IMR-90 (cell line): ENCODE data around the gene DNMT3A. TPM values are rescaled to one million over a fixed set of nuclear protein-coding genes. Genes with fewer than 3 reads are reported as not detected.

Source experiments
- ATAC-seq: fragments of 200-7000 bp; cut with Tn5 transposase; 2 replicates; pipeline ENCODE4 v1.9.1; 2020; ENCODE audit warnings: low read depth, mild to moderate bottlenecking, moderate library complexity
- BruUV-seq: library from RNA; stranded (reverse); fragments of 400-500 nt; replicated peaks from 2 replicates; lab custom pipeline; 2021; lab: Mats Ljungman, UMichigan
- CTCF ChIA-PET: fragments of 300-600 bp; formaldehyde crosslinking; extraction: SDS; loops from one replicate; lab custom pipeline; 2021; ENCODE audit warnings: antibody characterized with exemption; lab: Yijun Ruan, JAX
- POLR2A ChIA-PET: fragments of 300-600 bp; sonication (Branson Sonifier 250); formaldehyde crosslinking; loops from one replicate; lab custom pipeline; 2022; ENCODE audit warnings: antibody characterized with exemption; ENCODE audit not compliant: unreplicated experiment; lab: Charles Lee
- DNase-seq: peaks from one replicate; pipeline ENCODE4 v3.0.0; 2013
- H2AFZ ChIP-seq: replicated peaks from 2 replicates; pipeline ENCODE3; 2013; ENCODE audit warnings: low read length, mild to moderate bottlenecking; ENCODE audit not compliant: poor library complexity
- H2AK5ac ChIP-seq: 2 replicates; pipeline ENCODE4 v1.6.1; 2013; ENCODE audit warnings: low read depth, low read length, inconsistent platforms
- H2AK9ac ChIP-seq: replicated peaks from 2 replicates; pipeline ENCODE3; 2013; ENCODE audit warnings: mild to moderate bottlenecking, low read depth, low read length, moderate library complexity; ENCODE audit not compliant: poor library complexity
- H2BK120ac ChIP-seq: 2 replicates; pipeline ENCODE4 v1.6.1; 2013; ENCODE audit warnings: low read depth, low read length, inconsistent platforms
- H2BK15ac ChIP-seq: 3 replicates; pipeline ENCODE4 v1.6.1; 2013; ENCODE audit warnings: low read depth, low read length, inconsistent platforms
- H2BK20ac ChIP-seq: 2 replicates; pipeline ENCODE4 v1.6.1; 2013; ENCODE audit warnings: low read depth, mild to moderate bottlenecking, inconsistent platforms, low read length, moderate library complexity
- H2BK5ac ChIP-seq: 2 replicates; pipeline ENCODE4 v1.6.1; 2013; ENCODE audit warnings: mild to moderate bottlenecking, low read depth, low read length, inconsistent platforms; ENCODE audit not compliant: poor library complexity, severe bottlenecking
- H3K14ac ChIP-seq: replicated peaks from 2 replicates; pipeline ENCODE4 v1.6.1; 2013; ENCODE audit warnings: low read depth, low read length, inconsistent platforms
- H3K18ac ChIP-seq: 2 replicates; pipeline ENCODE4 v1.6.1; 2013; ENCODE audit warnings: low read depth, low read length, control low read depth
- H3K23ac ChIP-seq: 2 replicates; pipeline ENCODE4 v1.6.1; 2013; ENCODE audit warnings: low read depth, low read length, inconsistent platforms
- H3K27ac ChIP-seq: 2 replicates; pipeline ENCODE4 v1.5.1; 2013; ENCODE audit warnings: mild to moderate bottlenecking, control low read depth, low read length; ENCODE audit not compliant: insufficient read depth
- H3K27me3 ChIP-seq: 2 replicates; pipeline ENCODE4 v1.6.1; 2013; ENCODE audit warnings: low read length; ENCODE audit not compliant: control insufficient read depth, insufficient read depth
- H3K36me3 ChIP-seq: 2 replicates; pipeline ENCODE4 v1.6.1; 2013; ENCODE audit warnings: low read length, mixed read lengths; ENCODE audit not compliant: control insufficient read depth, insufficient read depth
- H3K4ac ChIP-seq: 2 replicates; pipeline ENCODE4 v1.6.1; 2013; ENCODE audit warnings: low read depth, low read length, inconsistent platforms
- H3K4me1 ChIP-seq: 2 replicates; pipeline ENCODE4 v1.6.1; 2013; ENCODE audit warnings: low read length, mixed read lengths; ENCODE audit not compliant: control insufficient read depth, insufficient read depth
- H3K4me2 ChIP-seq: 2 replicates; pipeline ENCODE4 v1.6.1; 2013; ENCODE audit warnings: low read depth, mild to moderate bottlenecking, control low read depth, low read length, moderate library complexity
- H3K4me3 ChIP-seq: 2 replicates; pipeline ENCODE4 v1.5.1; 2013; ENCODE audit warnings: low read depth, mild to moderate bottlenecking, control low read depth, low read length, moderate library complexity; ENCODE audit not compliant: insufficient read depth
- H3K56ac ChIP-seq: 2 replicates; pipeline ENCODE4 v1.6.1; 2013; ENCODE audit warnings: low read length, inconsistent platforms; ENCODE audit not compliant: insufficient read depth; ENCODE audit errors: extremely low read depth
- H3K79me1 ChIP-seq, 2 experiments: 2 replicates each; pipeline ENCODE4 v1.6.1; 2013; ENCODE audit warnings: low read length in 2 of 2, inconsistent platforms in 1 of 2, low read depth in 1 of 2
- H3K9ac ChIP-seq: 2 replicates; pipeline ENCODE4 v1.6.1; 2013; ENCODE audit warnings: low read depth, low read length, control low read depth
- H3K9me1 ChIP-seq: 2 replicates; pipeline ENCODE4 v1.6.1; 2013; ENCODE audit warnings: low read length, inconsistent platforms; ENCODE audit not compliant: insufficient read depth
- H3K9me3 ChIP-seq: 2 replicates; pipeline ENCODE4 v1.6.1; 2013; ENCODE audit warnings: low read length; ENCODE audit not compliant: control insufficient read depth, insufficient read depth
- H4K20me1 ChIP-seq: 2 replicates; pipeline ENCODE4 v1.6.1; 2013; ENCODE audit warnings: low read length, inconsistent platforms; ENCODE audit not compliant: insufficient read depth
- H4K5ac ChIP-seq: 2 replicates; pipeline ENCODE4 v1.6.1; 2013; ENCODE audit warnings: mild to moderate bottlenecking, low read depth, low read length, control low read depth
- H4K8ac ChIP-seq, 2 experiments: 2 replicates each; pipeline ENCODE4 v1.6.1; 2013; ENCODE audit warnings: low read depth in 2 of 2, low read length in 2 of 2, control low read depth in 1 of 2, inconsistent platforms in 1 of 2
- H4K91ac ChIP-seq: 2 replicates; pipeline ENCODE4 v1.6.1; 2013; ENCODE audit warnings: low read depth, low read length, inconsistent platforms; ENCODE audit not compliant: insufficient read depth
- BHLHE40 ChIP-seq: fragments of 150-350 bp; IDR thresholded peaks from 2 replicates; pipeline ENCODE4 v1.6.1; 2016; ENCODE audit warnings: mild to moderate bottlenecking, low read depth, low read length
- CEBPB ChIP-seq: IDR thresholded peaks from 2 replicates; pipeline ENCODE4 v1.6.1; 2012; ENCODE audit warnings: low read depth, low read length, improper control_type of control experiment
- MAZ ChIP-seq: IDR thresholded peaks from 2 replicates; pipeline ENCODE4 v1.6.1; 2012; ENCODE audit warnings: low read depth, mild to moderate bottlenecking, low read length, improper control_type of control experiment, moderate library complexity, borderline replicate concordance
- POLR2A ChIP-seq: IDR thresholded peaks from 2 replicates; pipeline ENCODE4 v1.6.1; 2012; ENCODE audit warnings: mild to moderate bottlenecking, low read depth, low read length
- RAD21 ChIP-seq: IDR thresholded peaks from 2 replicates; pipeline ENCODE4 v1.6.1; 2012; ENCODE audit warnings: low read length, improper control_type of control experiment
- RCOR1 ChIP-seq: IDR thresholded peaks from 2 replicates; pipeline ENCODE4 v1.6.1; 2012; ENCODE audit warnings: mild to moderate bottlenecking, low read length, improper control_type of control experiment; ENCODE audit not compliant: insufficient replicate concordance
- RFX5 ChIP-seq: IDR thresholded peaks from 2 replicates; pipeline ENCODE4 v1.8.0; 2012; ENCODE audit warnings: low read depth, mild to moderate bottlenecking, low read length, moderate library complexity
- SMC3 ChIP-seq: fragments of 150-350 bp; IDR thresholded peaks from 2 replicates; pipeline ENCODE4 v1.6.1; 2016; ENCODE audit warnings: low read depth, mild to moderate bottlenecking, antibody characterized with exemption, low read length, moderate library complexity
- USF2 ChIP-seq: fragments of 150-350 bp; IDR thresholded peaks from 2 replicates; pipeline ENCODE4 v1.6.1; 2017; ENCODE audit warnings: mild to moderate bottlenecking, antibody characterized with exemption, low read length, low read depth
- WGBS, 2 experiments: methylation state at CpG; one replicate each; pipeline versions ENCODE4 v1.1.5 to v1.1.7; 2013; ENCODE audit warnings: missing lambda C conversion rate in 2 of 2; ENCODE audit not compliant: insufficient read length in 1 of 2; ENCODE audit errors: extremely low coverage in 2 of 2; 5-methylcytosine and 5-hydroxymethylcytosine counted together
- dilution Hi-C: fragments of 300-500 bp; cut with HindIII; formaldehyde crosslinking; loops from one replicate; pipeline ENCODE4 v1.14.3; 2018; ENCODE audit warnings: low sequenced_read_pairs; ENCODE audit not compliant: unreplicated experiment
- in situ Hi-C: fragments of 300-500 bp; cut with MboI; formaldehyde crosslinking; loops from 3 replicates; pipeline ENCODE4 v1.14.3; 2019; ENCODE audit warnings: low sequenced_read_pairs, inconsistent platforms, mixed read lengths
- intact Hi-C: fragments of 100-400 bp; cut with micrococcal nuclease; formaldehyde crosslinking; loops from 2 replicates; pipeline ENCODE4 v1.10.0; 2022
- polyA plus RNA-seq, 3 experiments: library from polyadenylated mRNA; depleted of rRNA; stranded (reverse); fragments of >200 nt; gene quantifications; 2 replicates each; pipeline ENCODE4 v1.2.3, GENCODE V29; 2012; ENCODE audit warnings: low replicate concordance in 1 of 3
- total RNA-seq: library from RNA; depleted of rRNA; stranded (reverse); fragments of >200 nt; gene quantifications from 2 replicates; pipeline ENCODE4 v1.2.3, GENCODE V29; 2012
- TF ChIP-seq, protein P1 (sequence below): fragments of 150-350 bp; IDR thresholded peaks from 2 replicates; pipeline ENCODE4 v1.6.1; 2016; ENCODE audit warnings: low read depth, mild to moderate bottlenecking, low read length, moderate library complexity, borderline replicate concordance

The DNMT3A gene
- total and polyA plus RNA-seq, 2 of the 4 experiments (the other 2 are of a cell fraction) = 4.4 to 9.7 TPM

DNA sequence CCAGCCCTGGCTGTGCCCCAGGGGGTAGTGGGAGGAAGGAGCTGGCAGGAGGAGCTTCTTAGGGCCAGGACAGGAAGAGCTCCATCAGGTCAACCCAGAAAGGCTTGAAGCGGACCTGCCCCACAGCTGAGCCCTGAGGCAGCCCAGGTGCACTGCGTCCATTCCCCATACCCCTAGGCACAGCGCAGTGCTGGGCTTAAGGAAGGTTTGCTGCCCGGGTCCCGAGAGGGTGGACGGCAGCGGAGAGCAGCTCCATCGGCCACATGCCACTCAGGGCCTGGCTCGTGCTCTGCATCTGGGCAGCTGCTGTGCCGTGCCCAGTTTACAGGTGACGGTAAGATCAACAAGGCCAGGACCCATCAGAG lies 26.4 kb downstream of the DNMT3A start:
- Histone ChIP-seq H3K9me3 (no peaks in the 10 kb centered on the region), H3K4ac (no peak overlapping the region), H3K14ac (no peak overlapping the region), H3K36me3 (peaks cover 22% of the 10 kb centered on the region; the same call in 1 of the 2 replicates), H2BK120ac (no peak overlapping the region), H4K5ac (no peak overlapping the region), H3K56ac (no peak overlapping the region), H3K4me3 (no peak overlapping the region), H3K4me1 (peaks cover 7% of the 10 kb centered on the region; the same call in 1 of the 2 replicates), H3K18ac (no peak overlapping the region), H3K9me1 (0 out of 2 replicates have a peak, but pooled peaks cover 3% of the 10 kb centered on the region), H3K27ac (no peak overlapping the region), H2BK15ac (no peak overlapping the region), H4K8ac (no peak overlapping the region), H2BK5ac (no peak overlapping the region), H4K91ac (no peak overlapping the region), H2AFZ (peak overlapping the region; percentile 67), H2AK5ac (no peak overlapping the region), H3K27me3 (no peaks in the 10 kb centered on the region), H2AK9ac (peak overlapping the region; percentile 72), H3K23ac (no peak overlapping the region), H3K79me1 (peaks cover 0 to 11% of the 10 kb centered on the region in 2 experiments; a peak in 1 of 4 replicates), H3K9ac (no peak overlapping the region), H3K4me2 (no peak overlapping the region), H2BK20ac (no peak overlapping the region), H4K20me1 (peaks cover 6% of the 10 kb centered on the region; the same call in 1 of the 2 replicates)
- 67% methylated on average over 6 of the region's 11 CpGs; no CpG with 5 or more reads in 1 of the 2 experiments for WGBS, 2 experiments
- in situ Hi-C loops = no loop called here
- POLR2A ChIA-PET = no interaction called here
- intact Hi-C loops = no loop called here
- CTCF ChIA-PET = interaction anchor here (0.5 kb wide), 1 partner anchor 206 kb away, joined by 5 read pairs; no protein-coding TSS in a partner anchor
- no peak for ATAC-seq
- DNase-seq = no peak
- BruUV-seq = no TSS peak
- dilution Hi-C loops = no loop called here
- TF ChIP-seq, protein P1, sequence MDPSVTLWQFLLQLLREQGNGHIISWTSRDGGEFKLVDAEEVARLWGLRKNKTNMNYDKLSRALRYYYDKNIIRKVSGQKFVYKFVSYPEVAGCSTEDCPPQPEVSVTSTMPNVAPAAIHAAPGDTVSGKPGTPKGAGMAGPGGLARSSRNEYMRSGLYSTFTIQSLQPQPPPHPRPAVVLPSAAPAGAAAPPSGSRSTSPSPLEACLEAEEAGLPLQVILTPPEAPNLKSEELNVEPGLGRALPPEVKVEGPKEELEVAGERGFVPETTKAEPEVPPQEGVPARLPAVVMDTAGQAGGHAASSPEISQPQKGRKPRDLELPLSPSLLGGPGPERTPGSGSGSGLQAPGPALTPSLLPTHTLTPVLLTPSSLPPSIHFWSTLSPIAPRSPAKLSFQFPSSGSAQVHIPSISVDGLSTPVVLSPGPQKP = no peak
- TF ChIP-seq BHLHE40 (no peak), RCOR1 (no peak), RFX5 (no peak), MAZ (no peak), USF2 (no peak), RAD21 (no peak), CEBPB (no peak), SMC3 (no peak), POLR2A (no peak)
